Brain pericyte (primary cell): ENCODE results near the gene CDC6.

Experiments used
- DNase-seq: peaks from one replicate; pipeline ENCODE4 v3.0.0-alpha.2; 2012; ENCODE audit warnings: low read depth, low spot score

Gene CDC6

GRCh38 chr17:40310882-40311391, 23.3 kb downstream of the CDC6 start:
- no peak for DNase-seq

DNA sequence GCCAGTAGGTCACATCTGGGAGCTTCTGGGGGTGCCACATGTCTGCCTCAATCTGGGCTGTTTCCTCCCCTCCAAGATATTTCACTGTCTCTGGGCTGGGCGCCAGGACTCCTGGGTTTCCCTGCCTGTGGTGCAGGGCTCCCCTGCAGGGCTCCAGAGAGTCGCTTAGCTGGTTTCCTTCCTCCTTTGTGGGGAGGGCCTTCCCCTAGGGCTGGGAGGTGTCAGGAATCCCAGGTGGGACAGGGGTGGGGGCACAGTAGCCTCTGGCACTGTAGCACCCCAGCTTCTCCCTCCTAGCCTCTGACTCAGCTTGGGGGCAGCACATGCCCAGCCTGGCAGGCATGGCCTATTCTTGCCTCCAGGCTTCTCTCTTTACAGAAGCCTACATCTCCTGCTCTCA, 23.9 kb downstream of the CDC6 start:
- DNase-seq: no peak

GRCh38 chr17:40312131-40312731, 24.6 kb downstream of the CDC6 start:
- no peak for DNase-seq

DNA sequence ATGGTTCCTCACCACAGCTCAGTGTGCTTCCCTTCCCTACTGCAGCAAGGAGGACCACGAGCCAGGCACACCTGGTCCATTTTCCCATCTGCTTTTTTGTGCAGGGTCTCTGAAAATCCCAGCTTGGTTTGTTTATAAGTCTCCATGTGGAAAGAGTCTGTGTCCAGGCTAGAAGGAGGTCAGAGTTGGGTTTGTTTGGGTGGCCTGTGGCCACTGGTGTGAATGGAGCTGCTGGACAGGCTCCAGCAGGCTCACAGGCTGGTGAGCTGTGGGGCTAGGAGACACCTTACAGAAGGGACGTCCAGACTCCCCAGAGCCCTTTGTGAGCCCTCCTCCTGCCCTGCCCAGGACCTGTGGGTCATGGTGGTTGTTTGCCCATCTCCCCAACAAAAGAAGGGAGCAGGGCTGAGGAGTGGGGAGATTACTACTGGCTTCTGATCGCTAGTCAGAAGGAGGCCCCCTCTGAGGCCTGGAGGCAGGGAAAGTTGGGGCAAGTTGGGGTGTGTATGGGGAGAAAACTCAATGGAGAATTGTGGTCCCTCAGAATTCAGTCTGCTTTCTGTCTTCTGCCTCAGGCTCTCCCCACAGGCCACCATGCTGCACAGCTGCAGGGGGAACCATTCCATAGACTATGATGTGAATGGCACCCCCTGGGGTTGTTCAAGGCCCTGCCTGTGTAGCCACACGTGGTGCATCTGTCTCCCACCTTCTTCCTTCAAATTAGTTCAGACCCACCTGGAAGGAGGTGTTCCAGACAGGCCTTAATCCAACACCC, 25.4 kb downstream of the CDC6 start:
- DNase-seq: no peak

- no peak for DNase-seq
Measured at GRCh38 chr17:40313668-40314583, 26.2 kb downstream of the CDC6 start.

GRCh38 chr17:40314584-40314956, 26.9 kb downstream of the CDC6 start:
- no peak for DNase-seq

GRCh38 chr17:40315206-40315605, 27.5 kb downstream of the CDC6 start:
- DNase-seq: no peak

GRCh38 chr17:40315678-40316570, 28.2 kb downstream of the CDC6 start:
- no peak for DNase-seq

DNA sequence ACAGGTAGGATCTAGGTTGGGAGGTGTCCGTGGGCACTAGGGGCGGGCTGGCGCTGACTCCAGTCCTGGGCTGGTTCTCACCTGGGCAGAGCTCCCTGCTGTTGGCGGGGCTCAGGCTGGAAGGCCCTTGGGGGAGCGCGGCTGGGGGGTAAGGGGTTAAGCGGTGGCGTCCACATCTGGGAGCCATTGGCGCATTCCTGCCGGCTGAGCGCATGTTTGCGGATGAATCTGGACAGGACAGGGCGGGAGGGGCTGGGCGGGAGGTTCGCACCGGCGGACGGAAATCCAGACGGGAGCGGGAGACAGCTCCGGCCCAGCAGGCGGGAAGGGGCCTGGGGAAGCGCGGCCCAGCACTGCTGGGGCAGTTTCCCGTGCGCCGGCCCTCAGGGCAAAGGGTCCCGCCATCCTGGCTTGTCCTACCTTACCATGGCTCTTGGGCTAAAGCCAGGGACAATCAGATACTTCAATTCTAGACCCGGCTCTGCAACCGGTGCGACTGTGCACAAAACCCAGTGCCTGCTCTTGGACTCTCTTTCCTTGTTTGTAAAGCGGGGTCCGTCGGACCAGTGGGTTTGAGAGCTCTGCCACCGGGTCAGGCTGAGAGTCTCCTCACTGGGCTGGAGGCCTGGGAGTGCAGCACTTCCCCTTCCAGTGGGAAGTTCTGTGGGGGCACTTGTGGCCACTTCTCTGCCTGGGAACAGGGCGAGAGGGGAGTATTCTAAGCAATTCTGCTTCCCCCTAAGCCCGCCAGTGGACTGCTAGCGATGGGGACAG, 29.1 kb downstream of the CDC6 start:
- no peak for DNase-seq

- no peak for DNase-seq
Measured at GRCh38 chr17:40317345-40317873, 29.7 kb downstream of the CDC6 start.

GRCh38 chr17:40317880-40318829, 30.5 kb downstream of the CDC6 start:
- DNase-seq: peak; percentile 84

- DNase-seq: no peak
Measured at GRCh38 chr17:40318830-40319391, 31.2 kb downstream of the CDC6 start.

GRCh38 chr17:40319651-40320540, 32.2 kb downstream of the CDC6 start:
- no peak for DNase-seq

- no peak for DNase-seq
Measured at GRCh38 chr17:40320756-40321523, 33.3 kb downstream of the CDC6 start.

GRCh38 chr17:40321524-40321929, 33.8 kb downstream of the CDC6 start:
- no peak for DNase-seq

DNA sequence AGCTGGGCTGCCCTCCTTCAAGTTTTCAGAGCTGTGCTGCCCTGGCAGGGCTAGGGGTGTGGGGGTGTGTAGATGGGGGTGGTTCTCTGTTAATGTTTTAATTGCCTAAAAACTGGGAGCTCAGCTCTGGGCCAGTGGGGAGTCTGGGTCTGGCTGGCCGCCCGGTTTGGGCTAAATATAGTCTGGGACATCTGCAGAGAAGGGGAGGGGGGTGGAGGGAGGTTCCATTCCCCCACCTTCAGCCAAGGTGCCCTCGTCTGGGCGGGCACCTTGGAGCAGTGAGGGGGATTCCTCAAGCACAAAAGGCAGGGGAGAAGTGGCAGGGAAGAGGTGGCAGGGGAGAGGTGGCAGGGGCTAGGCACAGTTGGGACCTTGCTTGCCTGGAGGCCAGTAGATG, 34.3 kb downstream of the CDC6 start:
- DNase-seq: no peak
